Neural cell (in vitro differentiated cells): ENCODE measurements around the gene ATP2B2. TPM values are rescaled to one million over a fixed set of nuclear protein-coding genes. Genes with fewer than 3 reads are reported as not detected.

ENCODE experiments used
- H2AFZ ChIP-seq: fragments of 200-600, 300-800 bp; sonication (generic), shearing (Covaris generic); 2 replicates; pipeline ENCODE4 v1.6.0; 2014; ENCODE audit warnings: low read depth, mild to moderate bottlenecking, antibody characterized with exemption, low read length, moderate library complexity
- H3F3A ChIP-seq: fragments of 200-600 bp; shearing (Covaris generic); 2 replicates; pipeline ENCODE4 v1.6.1; 2016; ENCODE audit warnings: mild to moderate bottlenecking, moderate library complexity, mixed read lengths, antibody characterized with exemption, low read length; ENCODE audit not compliant: insufficient read depth, poor library complexity, severe bottlenecking
- H3K27ac ChIP-seq: fragments of 200-600, 300-800 bp; sonication (generic), shearing (Covaris generic); 2 replicates; pipeline ENCODE4 v1.5.1; 2014; ENCODE audit warnings: mild to moderate bottlenecking, low read length, moderate library complexity
- H3K27me3 ChIP-seq: fragments of 300-800, 200-600 bp; sonication (generic), shearing (Covaris generic); 2 replicates; pipeline ENCODE4 v1.6.0; 2014; ENCODE audit warnings: mild to moderate bottlenecking, low read depth, low read length, moderate library complexity; ENCODE audit not compliant: insufficient read depth
- H3K36me3 ChIP-seq: fragments of 300-800, 200-600 bp; sonication (generic), shearing (Covaris generic); 2 replicates; pipeline ENCODE4 v1.5.1; 2014; ENCODE audit warnings: mild to moderate bottlenecking, antibody characterized with exemption, low read length, moderate library complexity; ENCODE audit not compliant: insufficient read depth
- H3K4me2 ChIP-seq: fragments of 300-800, 200-600 bp; sonication (generic), shearing (Covaris generic); 2 replicates; pipeline ENCODE4 v1.6.0; 2014; ENCODE audit warnings: mild to moderate bottlenecking, low read length
- H3K4me3 ChIP-seq: fragments of 300-800, 200-600 bp; sonication (generic), shearing (Covaris generic); 2 replicates; pipeline ENCODE4 v1.5.1; 2014; ENCODE audit warnings: mild to moderate bottlenecking, low read length, moderate library complexity
- H3K79me2 ChIP-seq: fragments of 200-600 bp; shearing (Covaris generic); replicated peaks from 2 replicates; pipeline ENCODE4 v1.6.0; 2014; ENCODE audit warnings: mild to moderate bottlenecking, low read length, moderate library complexity; ENCODE audit not compliant: insufficient read depth
- H3K9ac ChIP-seq: fragments of 300-800, 200-600 bp; sonication (generic), shearing (Covaris generic); 2 replicates; pipeline ENCODE4 v1.6.1; 2016; ENCODE audit warnings: mild to moderate bottlenecking, low read length, mixed read lengths
- H3K9me2 ChIP-seq: fragments of 200-600 bp; shearing (Covaris generic); 2 replicates; pipeline ENCODE4 v1.6.1; 2016; ENCODE audit warnings: mild to moderate bottlenecking, low read length, mixed read lengths; ENCODE audit not compliant: insufficient read depth
- H3K9me3 ChIP-seq: fragments of 200-600, 300-800 bp; sonication (generic), shearing (Covaris generic); 2 replicates; pipeline ENCODE4 v1.6.1; 2016; ENCODE audit warnings: mild to moderate bottlenecking, mixed run types, low read length, moderate library complexity, mixed read lengths
- H4K20me1 ChIP-seq: fragments of 200-600 bp; shearing (Covaris generic); 2 replicates; pipeline ENCODE4 v1.6.1; 2016; ENCODE audit warnings: mild to moderate bottlenecking, mixed run types; ENCODE audit not compliant: insufficient read depth
- CTCF ChIP-seq: fragments of 450-650 bp; IDR thresholded peaks from 2 replicates; pipeline ENCODE4 v1.5.1; 2014; ENCODE audit warnings: antibody characterized with exemption, mild to moderate bottlenecking, moderate library complexity; ENCODE audit not compliant: poor library complexity, severe bottlenecking
- EP300 ChIP-seq: fragments of 450-650 bp; conservative IDR thresholded peaks from 2 replicates; pipeline ENCODE4 v1.6.1; 2014; ENCODE audit warnings: antibody characterized with exemption, mild to moderate bottlenecking, moderate library complexity; ENCODE audit not compliant: poor library complexity, severe bottlenecking
- EZH2 ChIP-seq: fragments of 200-600, 300-800 bp; shearing (Covaris generic), sonication (generic); IDR thresholded peaks from 2 replicates; pipeline ENCODE4 v1.6.1; 2014; ENCODE audit warnings: antibody characterized with exemption, low read length, borderline replicate concordance, mild to moderate bottlenecking; ENCODE audit not compliant: insufficient read depth, poor library complexity, severe bottlenecking
- MXI1 ChIP-seq: fragments of 450-650 bp; conservative IDR thresholded peaks from 2 replicates; pipeline ENCODE4 v1.6.1; 2014; ENCODE audit warnings: antibody characterized with exemption, mild to moderate bottlenecking; ENCODE audit not compliant: poor library complexity, severe bottlenecking
- POLR2AphosphoS5 ChIP-seq: IDR thresholded peaks from 2 replicates; pipeline ENCODE4 v1.6.1; 2012
- RAD21 ChIP-seq: fragments of 450-650 bp; conservative IDR thresholded peaks from 2 replicates; pipeline ENCODE4 v1.6.1; 2014; ENCODE audit warnings: antibody characterized with exemption, mild to moderate bottlenecking, moderate library complexity
- REST ChIP-seq: IDR thresholded peaks from 2 replicates; pipeline ENCODE4 v1.6.1; 2012; ENCODE audit warnings: borderline replicate concordance
- SMC3 ChIP-seq: fragments of 450-650 bp; conservative IDR thresholded peaks from 2 replicates; pipeline ENCODE4 v1.6.1; 2014; ENCODE audit warnings: antibody characterized with exemption, mild to moderate bottlenecking, moderate library complexity; ENCODE audit not compliant: poor library complexity
- TAF1 ChIP-seq: IDR thresholded peaks from 2 replicates; pipeline ENCODE4 v1.6.1; 2012; ENCODE audit warnings: low read depth
- polyA plus RNA-seq: library from polyadenylated mRNA; depleted of rRNA; stranded (reverse); fragments of >200 nt; gene quantifications from 2 replicates; pipeline ENCODE4 v1.2.3, GENCODE V29; 2014

ATP2B2 gene
- polyA plus RNA-seq, 1 donor from 2014 or later = 8.3 TPM

GRCh38 chr3:10308678-10309077, 196.7 kb downstream of the ATP2B2 start:
- H3K27me3 ChIP-seq = no peaks in the 10 kb centered on the region
- TF ChIP-seq EZH2 (no peak), TAF1 (no peak), SMC3 (no peak), POLR2AphosphoS5 (no peak), REST (no peak), EP300 (no peak), CTCF (no peak), RAD21 (no peak), MXI1 (no peak)
- H3K27ac ChIP-seq = no peak overlapping the region
- no peaks in the 10 kb centered on the region for H4K20me1 ChIP-seq
- no peaks in the 10 kb centered on the region for H3K9me3 ChIP-seq
- H3K79me2 ChIP-seq = no peaks in the 10 kb centered on the region
- H3K4me2 ChIP-seq = no peak overlapping the region
- H3F3A ChIP-seq = no peaks in the 10 kb centered on the region
- no peak overlapping the region for H3K9ac ChIP-seq
- H3K36me3 ChIP-seq = peaks cover 12% of the 10 kb centered on the region
- no peak overlapping the region for H2AFZ ChIP-seq
- no peak overlapping the region for H3K4me3 ChIP-seq
- no peaks in the 10 kb centered on the region for H3K9me2 ChIP-seq

GRCh38 chr3:10306156-10306555, 199.2 kb downstream of the ATP2B2 start:
- H4K20me1 ChIP-seq = no peaks in the 10 kb centered on the region
- H3K27ac ChIP-seq = no peak overlapping the region
- TF ChIP-seq CTCF = no peak
- no peak for TF ChIP-seq POLR2AphosphoS5
- TF ChIP-seq MXI1 = no peak
- no peak for TF ChIP-seq TAF1

More at GRCh38 chr3:10306156-10306555, 199.2 kb downstream of the ATP2B2 start:
- no peak overlapping the region for H3K4me3 ChIP-seq
- no peaks in the 10 kb centered on the region for H3K79me2 ChIP-seq
- H3F3A ChIP-seq = no peaks in the 10 kb centered on the region
- no peak overlapping the region for H3K4me2 ChIP-seq
- no peaks in the 10 kb centered on the region for H3K9me2 ChIP-seq
- peaks cover 8% of the 10 kb centered on the region for H3K36me3 ChIP-seq
- H3K27me3 ChIP-seq = no peaks in the 10 kb centered on the region
- H2AFZ ChIP-seq = no peak overlapping the region
- no peaks in the 10 kb centered on the region for H3K9me3 ChIP-seq
- H3K9ac ChIP-seq = no peak overlapping the region
